Skin of body (tissue), 2 donors: Measurements from ENCODE around the gene MPHOSPH9. TPM values are rescaled to one million over a fixed set of nuclear protein-coding genes. Genes with fewer than 3 reads are reported as not detected.

Source experiments
- DNase-seq: peaks from one replicate; lab custom pipeline; 2025; lab: John Stamatoyannopoulos, UW
- total RNA-seq: library from RNA; depleted of rRNA; stranded (reverse); fragments of >200 nt; gene quantifications from one replicate; pipeline ENCODE4 v1.2.3, GENCODE V29; 2014

Gene MPHOSPH9, protein sequence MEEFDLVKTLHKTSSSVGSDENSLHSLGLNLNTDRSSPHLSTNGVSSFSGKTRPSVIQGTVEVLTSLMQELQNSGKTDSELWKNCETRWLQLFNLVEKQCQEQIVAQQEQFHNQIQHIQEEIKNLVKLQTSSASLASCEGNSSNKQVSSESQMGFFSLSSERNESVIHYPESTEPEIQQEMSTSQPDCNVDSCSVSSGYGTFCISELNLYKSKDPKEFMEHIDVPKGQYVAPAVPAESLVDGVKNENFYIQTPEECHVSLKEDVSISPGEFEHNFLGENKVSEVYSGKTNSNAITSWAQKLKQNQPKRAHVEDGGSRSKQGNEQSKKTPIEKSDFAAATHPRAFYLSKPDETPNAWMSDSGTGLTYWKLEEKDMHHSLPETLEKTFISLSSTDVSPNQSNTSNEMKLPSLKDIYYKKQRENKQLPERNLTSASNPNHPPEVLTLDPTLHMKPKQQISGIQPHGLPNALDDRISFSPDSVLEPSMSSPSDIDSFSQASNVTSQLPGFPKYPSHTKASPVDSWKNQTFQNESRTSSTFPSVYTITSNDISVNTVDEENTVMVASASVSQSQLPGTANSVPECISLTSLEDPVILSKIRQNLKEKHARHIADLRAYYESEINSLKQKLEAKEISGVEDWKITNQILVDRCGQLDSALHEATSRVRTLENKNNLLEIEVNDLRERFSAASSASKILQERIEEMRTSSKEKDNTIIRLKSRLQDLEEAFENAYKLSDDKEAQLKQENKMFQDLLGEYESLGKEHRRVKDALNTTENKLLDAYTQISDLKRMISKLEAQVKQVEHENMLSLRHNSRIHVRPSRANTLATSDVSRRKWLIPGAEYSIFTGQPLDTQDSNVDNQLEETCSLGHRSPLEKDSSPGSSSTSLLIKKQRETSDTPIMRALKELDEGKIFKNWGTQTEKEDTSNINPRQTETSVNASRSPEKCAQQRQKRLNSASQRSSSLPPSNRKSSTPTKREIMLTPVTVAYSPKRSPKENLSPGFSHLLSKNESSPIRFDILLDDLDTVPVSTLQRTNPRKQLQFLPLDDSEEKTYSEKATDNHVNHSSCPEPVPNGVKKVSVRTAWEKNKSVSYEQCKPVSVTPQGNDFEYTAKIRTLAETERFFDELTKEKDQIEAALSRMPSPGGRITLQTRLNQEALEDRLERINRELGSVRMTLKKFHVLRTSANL
- total RNA-seq, result 39.1 TPM

DNA sequence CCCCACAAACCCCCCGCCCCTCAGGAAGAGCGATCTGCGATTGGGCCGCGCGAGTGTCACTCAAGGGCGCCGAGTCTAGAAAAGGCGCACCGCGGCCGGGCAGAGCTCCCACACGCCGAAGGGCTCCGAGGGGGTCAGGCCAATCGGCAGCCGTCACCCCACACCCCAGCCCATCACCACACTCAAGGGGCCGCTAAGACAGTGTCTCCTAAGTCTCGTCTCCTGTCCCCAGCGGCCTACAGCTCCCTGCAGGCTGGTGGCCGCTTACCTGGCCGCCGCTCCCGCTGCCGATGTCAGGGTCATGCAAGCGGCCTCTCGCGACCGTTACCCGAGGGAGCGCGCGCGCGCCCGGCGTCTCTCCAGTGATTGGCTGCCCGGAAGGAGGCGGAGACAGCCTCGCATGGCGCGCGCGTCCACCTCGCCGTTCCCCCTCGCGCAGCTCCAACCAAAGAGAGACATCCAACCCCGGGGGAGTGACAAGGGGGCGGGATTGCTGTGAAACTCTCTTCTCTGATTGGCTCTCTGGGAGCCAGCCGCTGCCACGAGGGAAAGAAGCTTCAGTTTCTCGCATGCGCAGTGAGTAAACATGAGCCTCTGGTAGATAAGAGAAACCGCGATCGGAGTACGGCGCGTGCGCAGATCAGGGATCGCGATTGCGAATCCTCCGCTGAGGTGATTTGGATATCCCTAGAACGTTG, at the start of gene MPHOSPH9, which contains the start of gene MTRFR:
Gene MPHOSPH9 (minus strand): TSS at position 335 of the 698 bp plus-strand sequence. CDS start 2,777 bp downstream, outside the sequence.
Gene MTRFR (plus strand): TSS at position 630 of the 698 bp plus-strand sequence. CDS start 20,239 bp downstream, outside the sequence.
- peak; percentile 100 for DNase-seq

DNA sequence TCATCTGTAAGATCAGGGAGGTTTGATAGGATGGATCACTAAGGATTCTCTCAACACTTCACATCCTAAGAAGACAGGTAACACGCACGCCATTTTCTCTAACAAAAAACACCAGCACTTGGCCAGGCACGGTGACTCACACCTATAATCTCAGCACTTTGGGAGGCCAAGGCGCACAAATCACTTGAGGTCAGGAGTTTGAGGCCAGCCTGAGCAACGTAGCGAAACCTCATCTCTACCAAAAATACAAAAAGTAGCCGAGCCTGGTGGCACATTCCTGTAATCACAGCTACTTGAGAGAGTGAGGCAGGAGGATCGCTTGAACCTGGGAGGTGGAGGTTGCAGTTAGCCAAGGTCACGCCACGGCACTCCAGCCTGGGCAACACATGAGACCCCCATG, 49.2 kb upstream of the MPHOSPH9 start:
- no peak for DNase-seq

DNA sequence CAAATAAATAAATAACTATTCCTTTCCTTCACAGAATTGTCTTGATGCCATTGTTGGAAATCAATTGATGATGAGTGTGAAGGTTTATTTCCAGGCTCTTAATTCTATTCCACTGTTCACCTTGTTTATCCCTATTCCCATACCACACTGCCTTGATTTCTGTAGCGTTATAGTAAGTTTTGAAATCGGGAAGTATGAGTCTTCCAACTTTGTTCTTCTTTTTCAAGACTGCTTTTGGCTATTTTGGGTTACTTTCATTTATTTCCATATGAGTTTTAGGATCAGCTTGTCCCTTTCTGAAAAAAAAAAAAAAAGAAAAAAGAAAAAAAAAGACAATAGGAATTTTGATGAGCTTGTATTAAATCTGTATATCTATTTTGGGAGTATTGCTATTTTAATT, 48.0 kb upstream of the MPHOSPH9 start:
- no peak for DNase-seq

DNA sequence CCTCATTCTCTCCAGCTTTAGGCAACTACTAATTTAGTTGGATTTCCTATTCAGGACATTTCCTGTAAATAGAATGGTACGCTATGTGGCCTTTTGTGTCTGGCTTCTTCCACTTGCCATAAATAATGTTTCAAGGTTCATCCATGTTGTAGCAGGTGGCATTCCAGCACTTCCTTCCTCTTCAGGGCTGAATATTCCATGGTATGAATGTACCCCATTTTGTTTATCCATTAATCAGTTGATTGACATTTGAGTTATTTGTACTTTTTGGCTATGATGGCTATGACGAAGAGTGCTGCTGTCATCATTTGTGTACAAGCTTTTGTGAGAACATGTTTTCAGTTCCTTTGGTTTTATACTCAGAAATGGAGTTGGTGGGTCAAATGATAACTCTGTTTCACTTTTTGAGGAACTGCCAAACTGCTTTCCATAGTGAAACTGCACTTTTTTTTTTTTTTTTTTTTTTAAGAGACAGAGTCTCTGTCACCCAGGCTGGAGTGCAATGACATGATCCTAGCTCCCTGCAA, 45.2 kb upstream of the MPHOSPH9 start:
- DNase-seq, result no peak

- DNase-seq, result no peak
Measured at GRCh38 chr12:123273166-123273565, 40.2 kb upstream of the MPHOSPH9 start.

- DNase-seq, result peak; percentile 22
Measured at GRCh38 chr12:123271001-123271668, 38.2 kb upstream of the MPHOSPH9 start.

GRCh38 chr12:123270214-123271000, 37.5 kb upstream of the MPHOSPH9 start:
- no peak for DNase-seq

GRCh38 chr12:123269896-123270213, 36.9 kb upstream of the MPHOSPH9 start:
- DNase-seq, result no peak

GRCh38 chr12:123269395-123269892, 36.5 kb upstream of the MPHOSPH9 start:
- peak; percentile 75 for DNase-seq

DNA sequence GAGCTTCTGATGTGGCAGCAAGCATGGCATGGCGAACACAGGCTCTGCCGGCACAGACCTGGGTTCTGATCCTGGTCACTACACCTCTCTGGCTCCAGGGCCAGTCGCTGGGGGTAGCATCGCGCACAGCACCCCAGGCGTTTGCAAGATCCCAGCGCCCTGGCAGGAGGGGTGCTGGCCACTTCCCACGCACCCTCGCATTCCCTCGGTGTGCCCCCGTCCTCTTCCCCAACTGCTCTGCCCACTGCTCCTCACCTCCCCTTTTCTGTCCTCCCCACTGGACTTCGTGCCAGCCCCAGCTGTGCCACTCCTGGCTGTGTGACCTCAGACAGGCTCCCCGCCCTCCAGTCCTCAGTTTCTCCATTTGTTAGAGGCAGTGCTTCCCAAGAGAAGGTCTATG, 35.9 kb upstream of the MPHOSPH9 start:
- no peak for DNase-seq

DNA sequence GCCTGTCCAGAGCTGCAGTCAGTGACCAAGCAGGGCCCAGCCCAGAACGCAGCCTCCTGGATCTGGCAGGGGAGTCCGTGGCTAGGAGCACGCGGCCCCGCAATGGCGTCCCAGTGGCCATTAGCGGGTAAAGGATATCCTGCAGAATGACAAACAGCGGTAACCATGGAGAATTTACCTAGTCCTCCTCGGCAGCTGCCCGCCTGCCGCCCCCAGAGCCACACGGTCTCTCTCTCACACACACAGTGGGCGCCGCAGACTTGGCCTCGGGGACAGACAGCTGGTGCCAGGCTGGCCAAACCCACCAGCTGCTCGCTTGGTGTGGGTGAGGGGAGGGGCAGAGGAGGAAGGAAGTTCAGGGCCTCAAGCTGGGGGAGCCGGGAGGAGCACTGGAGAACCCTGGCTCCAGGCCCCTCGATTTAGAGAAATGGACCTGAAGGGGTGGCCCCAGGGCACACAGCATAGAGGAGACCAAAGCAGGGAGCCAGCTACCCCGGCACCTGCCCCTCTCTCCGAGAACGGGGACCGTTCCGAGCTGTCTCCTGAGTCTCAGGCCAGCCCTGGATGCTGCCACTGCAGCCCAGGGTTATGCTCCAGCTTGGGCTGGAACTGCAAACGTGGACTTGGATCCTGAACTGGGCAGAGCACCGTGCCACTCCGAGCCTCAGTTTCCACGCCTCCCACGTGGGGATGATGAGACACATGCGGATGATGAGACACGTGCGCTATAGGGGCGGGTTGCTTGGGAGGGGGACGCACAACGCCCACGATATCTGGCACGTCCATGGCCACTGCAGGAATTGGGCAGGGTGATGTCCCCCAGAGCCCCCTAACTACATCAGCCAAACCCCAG, 35.3 kb upstream of the MPHOSPH9 start:
- peak; percentile 16 for DNase-seq

DNA sequence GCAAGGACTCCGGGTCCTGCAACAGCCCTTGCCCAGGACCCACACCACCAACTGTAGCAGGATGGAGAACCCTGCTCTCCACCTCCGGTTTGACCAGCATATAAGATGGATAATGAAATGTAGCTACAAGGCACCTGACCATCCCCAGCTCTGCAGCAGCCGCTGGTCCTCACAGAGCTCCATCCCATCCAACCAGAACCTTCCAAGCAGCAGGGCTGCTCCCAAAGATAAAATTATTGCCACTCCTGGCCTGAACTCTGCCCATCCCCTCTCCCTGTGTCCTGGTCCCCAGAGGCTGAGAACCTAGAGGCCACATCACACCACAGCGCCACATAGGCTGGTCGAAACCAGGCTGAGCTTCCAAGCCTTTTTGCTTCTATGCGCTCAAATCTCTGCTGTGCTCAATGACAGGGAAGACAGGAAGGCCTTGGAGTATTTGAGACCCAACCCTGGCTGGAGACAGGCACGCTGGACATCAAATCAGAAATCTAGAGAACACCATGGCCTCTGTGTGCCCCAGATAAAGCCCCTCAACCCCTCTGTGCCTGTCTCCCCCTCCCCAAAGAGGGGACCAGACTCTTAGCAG, 34.5 kb upstream of the MPHOSPH9 start:
- DNase-seq, result no peak

GRCh38 chr12:123266679-123267277, 33.8 kb upstream of the MPHOSPH9 start:
- no peak for DNase-seq

DNA sequence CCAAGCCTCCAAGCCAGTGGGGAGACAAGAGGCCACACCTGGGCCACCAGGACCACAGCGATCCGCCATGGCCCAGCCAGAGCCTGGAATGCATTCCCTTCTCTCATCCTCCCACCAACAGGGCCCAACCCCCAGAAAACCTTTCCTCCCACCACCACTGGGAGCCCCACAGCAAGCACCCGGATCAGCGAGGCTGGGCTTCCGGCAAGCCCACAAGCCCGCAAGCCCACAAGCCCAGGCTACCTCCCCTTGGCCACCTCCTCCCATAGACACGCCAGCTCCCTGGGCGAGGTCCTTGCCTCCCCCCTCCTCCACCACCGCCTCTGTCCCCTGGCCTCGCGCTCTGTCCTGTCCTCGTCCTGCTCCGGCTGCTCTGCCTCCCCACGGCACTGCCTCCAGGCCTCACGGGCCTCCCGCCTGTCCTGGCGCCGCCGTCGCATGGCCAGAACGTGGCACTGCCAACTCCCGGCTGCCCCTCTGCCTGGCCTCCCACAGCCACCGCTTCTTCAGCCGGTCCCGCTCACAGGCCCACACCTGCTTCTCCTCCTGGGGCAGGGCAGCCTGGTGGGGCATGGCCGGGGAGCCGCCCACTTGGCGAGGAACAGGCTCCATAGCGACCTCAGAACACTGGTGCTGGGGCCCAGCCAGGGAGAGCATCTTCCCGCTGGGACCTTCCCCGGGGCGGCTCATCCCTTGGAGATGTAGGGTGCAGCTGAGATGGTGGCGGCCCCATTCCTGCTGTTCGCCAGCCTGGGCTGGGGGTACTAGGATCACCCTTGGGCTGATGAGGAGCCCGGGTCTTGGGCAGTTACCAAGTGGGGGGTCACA, 33.1 kb upstream of the MPHOSPH9 start:
- no peak for DNase-seq

DNA sequence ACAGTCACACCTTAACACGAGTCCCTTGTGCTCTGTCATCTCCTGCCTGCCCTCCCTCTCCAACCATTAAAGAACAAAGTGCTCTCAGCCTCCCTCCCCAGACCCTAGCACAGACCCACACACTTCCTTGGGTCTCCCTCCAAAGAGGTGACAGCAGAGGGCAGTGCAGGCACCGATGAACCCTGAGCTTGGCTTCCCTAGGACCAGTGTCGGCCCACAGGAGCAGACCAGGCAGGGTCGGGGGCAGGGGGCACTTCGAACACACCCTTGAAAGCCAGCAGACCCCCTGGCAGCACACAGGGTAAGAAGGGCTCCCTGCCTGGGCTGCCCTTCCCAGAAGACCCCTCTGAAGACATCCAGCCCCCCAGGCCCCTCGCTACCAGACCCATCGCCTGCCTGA, 31.7 kb upstream of the MPHOSPH9 start:
- DNase-seq, result no peak

GRCh38 chr12:123263196-123263817, 30.4 kb upstream of the MPHOSPH9 start:
- no peak for DNase-seq
